GM23338 (cell line): ENCODE measurements around the gene IKBIP.

Experiments
- EZH2 ChIP-seq: fragments of 200-600 bp; sonication (generic); IDR thresholded peaks from one replicate; pipeline ENCODE4 v1.8.0; 2017; ENCODE audit warnings: antibody characterized with exemption, mild to moderate bottlenecking, low read depth; ENCODE audit not compliant: unreplicated experiment
- POLR2AphosphoS5 ChIP-seq: IDR thresholded peaks from 2 replicates; pipeline ENCODE4 v1.6.1; 2016; ENCODE audit warnings: antibody characterized with exemption, low read depth
- TF ChIP-seq, protein P1 (sequence below), 2 experiments: fragments of 200-600 bp in 1 of 2; sonication (generic) in 1 of 2; conservative IDR thresholded peaks; 2 replicates each; pipeline versions ENCODE4 v1.5.1 to v1.6.1; 2016 to 2017; ENCODE audit warnings: antibody characterized with exemption in 2 of 2, low read depth in 2 of 2, mild to moderate bottlenecking in 2 of 2, moderate library complexity in 1 of 2

- TF ChIP-seq POLR2AphosphoS5 = no peak
- TF ChIP-seq, protein P1, sequence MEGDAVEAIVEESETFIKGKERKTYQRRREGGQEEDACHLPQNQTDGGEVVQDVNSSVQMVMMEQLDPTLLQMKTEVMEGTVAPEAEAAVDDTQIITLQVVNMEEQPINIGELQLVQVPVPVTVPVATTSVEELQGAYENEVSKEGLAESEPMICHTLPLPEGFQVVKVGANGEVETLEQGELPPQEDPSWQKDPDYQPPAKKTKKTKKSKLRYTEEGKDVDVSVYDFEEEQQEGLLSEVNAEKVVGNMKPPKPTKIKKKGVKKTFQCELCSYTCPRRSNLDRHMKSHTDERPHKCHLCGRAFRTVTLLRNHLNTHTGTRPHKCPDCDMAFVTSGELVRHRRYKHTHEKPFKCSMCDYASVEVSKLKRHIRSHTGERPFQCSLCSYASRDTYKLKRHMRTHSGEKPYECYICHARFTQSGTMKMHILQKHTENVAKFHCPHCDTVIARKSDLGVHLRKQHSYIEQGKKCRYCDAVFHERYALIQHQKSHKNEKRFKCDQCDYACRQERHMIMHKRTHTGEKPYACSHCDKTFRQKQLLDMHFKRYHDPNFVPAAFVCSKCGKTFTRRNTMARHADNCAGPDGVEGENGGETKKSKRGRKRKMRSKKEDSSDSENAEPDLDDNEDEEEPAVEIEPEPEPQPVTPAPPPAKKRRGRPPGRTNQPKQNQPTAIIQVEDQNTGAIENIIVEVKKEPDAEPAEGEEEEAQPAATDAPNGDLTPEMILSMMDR (conservative IDR thresholded peaks at IDR 0.05; ENCODE audit: low read depth in 2 of 2) = no peak
- TF ChIP-seq EZH2 = no peak
These were observed 63.5 kb downstream of the IKBIP start for GRCh38 chr12:98581101-98581500.
